WTC11 (cell line): ENCODE measurements around the gene FURIN. TPM values are rescaled to one million over a fixed set of nuclear protein-coding genes. Genes with fewer than 3 reads are reported as not detected.

Experiments used
- ATAC-seq: fragments of 200-7000 bp; cut with Tn5 transposase; 2 replicates; pipeline ENCODE4 v1.10.0; 2021; ENCODE audit warnings: mild to moderate bottlenecking, moderate library complexity
- CTCF ChIA-PET: fragments of 300-600 bp; sonication (Branson Sonifier 250); formaldehyde crosslinking; loops from one replicate; lab custom pipeline; 2021; ENCODE audit warnings: antibody characterized with exemption; lab: Charles Lee
- POLR2A ChIA-PET: fragments of 350-600 bp; sonication (Branson Sonifier 250); formaldehyde crosslinking; loops from one replicate; lab custom pipeline; 2021; ENCODE audit warnings: antibody characterized with exemption; lab: Charles Lee
- DNase-seq: peaks from one replicate; pipeline ENCODE4 v3.0.0; 2021; ENCODE audit warnings: low spot score
- H3K27ac Mint-ChIP-seq: 2 replicates; pipeline ENCODE4 v1.8.0; 2021; ENCODE audit warnings: mixed read lengths
- H3K27me3 Mint-ChIP-seq: 2 replicates; pipeline ENCODE4 v1.8.0; 2021; ENCODE audit warnings: low read depth, mild to moderate bottlenecking, moderate library complexity, mixed read lengths
- H3K36me3 Mint-ChIP-seq: 2 replicates; pipeline ENCODE4 v1.8.0; 2021; ENCODE audit warnings: mixed read lengths
- H3K4me1 Mint-ChIP-seq: 2 replicates; pipeline ENCODE4 v1.8.0; 2022; ENCODE audit warnings: mixed read lengths
- H3K4me3 Mint-ChIP-seq: 2 replicates; pipeline ENCODE4 v1.8.0; 2021; ENCODE audit warnings: mild to moderate bottlenecking, moderate library complexity, mixed read lengths
- H3K9me3 Mint-ChIP-seq: 2 replicates; pipeline ENCODE4 v1.8.0; 2021; ENCODE audit warnings: mixed read lengths
- AR ChIP-seq: fragments of 250-450 bp; sonication (Bioruptor Pico); IDR thresholded peaks from 2 replicates; pipeline ENCODE4 v1.9.0; 2021; ENCODE audit warnings: mild to moderate bottlenecking
- ARID4B ChIP-seq: sonication (generic); formaldehyde crosslinking; IDR thresholded peaks from 2 replicates; pipeline ENCODE4 v1.8.0; 2023; ENCODE audit warnings: missing genetic modification reagents, mild to moderate bottlenecking, borderline replicate concordance
- CBFB ChIP-seq: sonication (generic); formaldehyde crosslinking; IDR thresholded peaks from 2 replicates; pipeline ENCODE4 v1.8.1; 2022; ENCODE audit warnings: mild to moderate bottlenecking, low read depth, missing genetic modification reagents
- CDX4 ChIP-seq: fragments of 250-450 bp; sonication (Bioruptor Pico); IDR thresholded peaks from 2 replicates; pipeline ENCODE4 v1.9.0; 2021; ENCODE audit warnings: moderate library complexity, mild to moderate bottlenecking, inconsistent platforms, borderline replicate concordance
- EMX1 ChIP-seq: fragments of 250-450 bp; sonication (Bioruptor Pico); IDR thresholded peaks from 2 replicates; pipeline ENCODE4 v1.8.0; 2021; ENCODE audit warnings: mild to moderate bottlenecking
- ETV6 ChIP-seq: sonication (generic); formaldehyde crosslinking; IDR thresholded peaks from 2 replicates; pipeline ENCODE4 v1.8.1; 2022; ENCODE audit warnings: mild to moderate bottlenecking, missing genetic modification reagents
- FOXP1 ChIP-seq: sonication (generic); formaldehyde crosslinking; IDR thresholded peaks from 2 replicates; pipeline ENCODE4 v1.8.0; 2022; ENCODE audit warnings: missing genetic modification reagents, mild to moderate bottlenecking, moderate library complexity, borderline replicate concordance
- GABPB1 ChIP-seq: sonication (generic); formaldehyde crosslinking; IDR thresholded peaks from 2 replicates; pipeline ENCODE4 v1.8.1; 2023; ENCODE audit warnings: mild to moderate bottlenecking, missing genetic modification reagents
- IRF2 ChIP-seq: sonication (generic); formaldehyde crosslinking; IDR thresholded peaks from 2 replicates; pipeline ENCODE4 v1.8.0; 2022; ENCODE audit warnings: low read depth, missing genetic modification reagents, borderline replicate concordance
- NR1H2 ChIP-seq: sonication (generic); formaldehyde crosslinking; IDR thresholded peaks from 2 replicates; pipeline ENCODE4 v1.9.0; 2021; ENCODE audit warnings: mild to moderate bottlenecking, moderate library complexity, missing genetic modification reagents
- PRDM15 ChIP-seq: sonication (generic); formaldehyde crosslinking; IDR thresholded peaks from 2 replicates; pipeline ENCODE4 v1.8.0; 2022; ENCODE audit warnings: missing genetic modification reagents
- RORB ChIP-seq: fragments of 250-450 bp; sonication (Bioruptor Pico); IDR thresholded peaks from 2 replicates; pipeline ENCODE4 v1.9.0; 2021; ENCODE audit warnings: mild to moderate bottlenecking
- SMAD3 ChIP-seq: sonication (generic); formaldehyde crosslinking; IDR thresholded peaks from 2 replicates; pipeline ENCODE4 v1.8.0; 2022; ENCODE audit warnings: missing genetic modification reagents, mild to moderate bottlenecking, borderline replicate concordance
- STAT6 ChIP-seq: sonication (generic); formaldehyde crosslinking; conservative IDR thresholded peaks from 2 replicates; pipeline ENCODE4 v1.8.1; 2023; ENCODE audit warnings: mild to moderate bottlenecking, low read depth, missing genetic modification reagents, moderate library complexity
- ZMAT4 ChIP-seq: fragments of 250-450 bp; sonication (Bioruptor Pico); IDR thresholded peaks from 2 replicates; pipeline ENCODE4 v1.9.0; 2021; ENCODE audit warnings: mild to moderate bottlenecking
- ZNF263 ChIP-seq: sonication (generic); formaldehyde crosslinking; IDR thresholded peaks from 2 replicates; pipeline ENCODE4 v1.8.1; 2022; ENCODE audit warnings: low read depth, mild to moderate bottlenecking, moderate library complexity, missing genetic modification reagents
- ZNF512 ChIP-seq: sonication (generic); formaldehyde crosslinking; IDR thresholded peaks from 2 replicates; pipeline ENCODE4 v1.8.1; 2022; ENCODE audit warnings: missing genetic modification reagents, borderline replicate concordance
- ZSCAN18 ChIP-seq: fragments of 250-450 bp; sonication (Bioruptor Pico); IDR thresholded peaks from 2 replicates; pipeline ENCODE4 v2.1.2; 2022; ENCODE audit warnings: mild to moderate bottlenecking, moderate library complexity
- total RNA-seq: library from RNA; stranded (reverse); gene quantifications from 3 replicates; pipeline ENCODE4 v1.2.3, GENCODE V29; 2021

Gene FURIN
- total RNA-seq, 1 experiment from 2014 or later: 46.3 TPM

GRCh38 chr15:90840954-90841353, 27.4 kb upstream of the FURIN start (continued):
- TF ChIP-seq ZNF512: no peak
- TF ChIP-seq CBFB: no peak
- TF ChIP-seq GABPB1: no peak
- TF ChIP-seq FOXP1 (CRISPR knock-in tag): no peak
- no peak for TF ChIP-seq ETV6 (CRISPR knock-in tag)
- no peak for TF ChIP-seq AR
- TF ChIP-seq ZNF263 (CRISPR knock-in tag): no peak

GRCh38 chr15:90844696-90845095, 23.7 kb upstream of the FURIN start:
- Mint-ChIP-seq H3K27me3 (no peaks in the 10 kb centered on the region), H3K9me3 (no peaks in the 10 kb centered on the region), H3K27ac (no peak overlapping the region), H3K4me3 (no peak overlapping the region), H3K4me1 (peaks cover 20% of the 10 kb centered on the region), H3K36me3 (no peaks in the 10 kb centered on the region)
- DNase-seq: no peak
- ChIA-PET CTCF (interaction anchor here (0.8 to 2.8 kb wide), 2 partner anchors 59 to 87 kb away, joined by 3 to 8 read pairs; partner anchors contain the start of gene HDDC3), POLR2A (no interaction called here)
- ATAC-seq: no peak
- TF ChIP-seq PRDM15 (CRISPR knock-in tag): no peak
- no peak for TF ChIP-seq STAT6 (CRISPR knock-in tag)
- no peak for TF ChIP-seq EMX1 (CRISPR knock-in tag)
- TF ChIP-seq ARID4B (CRISPR knock-in tag): no peak
- no peak for TF ChIP-seq IRF2
- TF ChIP-seq NR1H2 (CRISPR knock-in tag): no peak
- no peak for TF ChIP-seq RORB (CRISPR knock-in tag)
- TF ChIP-seq ZSCAN18 (CRISPR knock-in tag): no peak
- TF ChIP-seq SMAD3 (CRISPR knock-in tag): no peak
- TF ChIP-seq ZMAT4 (CRISPR knock-in tag): no peak
- no peak for TF ChIP-seq CDX4 (CRISPR knock-in tag)
